HCT116 (cell line): Measurements from ENCODE around the gene SNN. TPM values are rescaled to one million over a fixed set of nuclear protein-coding genes. Genes with fewer than 3 reads are reported as not detected.

Experiments
- ATAC-seq: fragments of 200-7000 bp; cut with Tn5 transposase; 2 replicates; pipeline ENCODE4 v1.9.1; 2020; ENCODE audit warnings: mild to moderate bottlenecking, moderate library complexity
- BruUV-seq: library from RNA; stranded (reverse); fragments of 400-500 nt; replicated peaks from 2 replicates; lab custom pipeline; 2021; lab: Mats Ljungman, UMichigan
- CTCF ChIA-PET: fragments of 300-600 bp; sonication (Branson Sonifier 250); formaldehyde crosslinking; loops from one replicate; lab custom pipeline; 2021; ENCODE audit warnings: antibody characterized with exemption; lab: Charles Lee
- POLR2A ChIA-PET: fragments of 300-600, 350-600 bp; sonication (Branson Sonifier 250); formaldehyde crosslinking; loops from one replicate; lab custom pipeline; 2021; ENCODE audit warnings: antibody characterized with exemption; lab: Charles Lee
- RAD21 ChIA-PET, 2 experiments: fragments of 300-600 bp; sonication (Branson Sonifier 250); formaldehyde crosslinking; loops; one replicate each; lab custom pipeline; 2023; ENCODE audit warnings: low total read pairs in 2 of 2; ENCODE audit not compliant: uncharacterized antibody in 2 of 2, unreplicated experiment in 2 of 2, low non-redundant PET in 1 of 2; lab: Charles Lee
- DNase-seq: peaks from one replicate; pipeline ENCODE4 v3.0.0-alpha.2; 2010; ENCODE audit warnings: low read depth, low spot score
- H2AFZ ChIP-seq: fragments of 200-600 bp; shearing (Covaris generic), sonication (generic); 2 replicates; pipeline ENCODE4 v1.6.1; 2017; ENCODE audit warnings: low read depth, mixed run types, mixed read lengths, antibody characterized with exemption, low read length; ENCODE audit not compliant: poor library complexity, severe bottlenecking
- H3K27ac ChIP-seq: 2 replicates; pipeline ENCODE4 v1.5.1; 2012; ENCODE audit warnings: low read depth, low read length
- H3K27me3 ChIP-seq: fragments of 200-600 bp; sonication (generic); 2 replicates; pipeline ENCODE4 v1.6.1; 2016; ENCODE audit warnings: mixed run types, low read length, mixed read lengths; ENCODE audit not compliant: insufficient read depth
- H3K36me3 ChIP-seq, 2 experiments: fragments of 200-500 bp in 1 of 2; fragments of 200-600 bp in 1 of 2; sonication (Bioruptor generic) in 1 of 2; sonication (generic) in 1 of 2; 2 replicates each; pipeline versions ENCODE4 v1.5.1 to v1.6.1; 2014 to 2016; ENCODE audit warnings: low read length in 2 of 2, inconsistent platforms in 1 of 2, mixed read lengths in 1 of 2, mixed run types in 1 of 2; ENCODE audit not compliant: insufficient read depth in 2 of 2, control insufficient read depth in 1 of 2
- H3K4me1 ChIP-seq, 2 experiments: fragments of 200-600 bp in 1 of 2; sonication (generic) in 1 of 2; 2 replicates each; pipeline versions ENCODE4 v1.5.1 to v1.6.1; 2012 to 2017; ENCODE audit warnings: low read length in 2 of 2, inconsistent platforms in 1 of 2, mild to moderate bottlenecking in 1 of 2, mixed read lengths in 1 of 2, mixed run types in 1 of 2, moderate library complexity in 1 of 2; ENCODE audit not compliant: insufficient read depth in 2 of 2, control insufficient read depth in 1 of 2
- H3K4me2 ChIP-seq: fragments of 200-600 bp; sonication (generic); 2 replicates; pipeline ENCODE4 v1.6.1; 2017; ENCODE audit warnings: mixed run types, low read length, mixed read lengths
- H3K4me3 ChIP-seq, 2 experiments: fragments of 200-600 bp in 1 of 2; sonication (generic) in 1 of 2; replicated peaks in 1 of 2; 2 replicates each; pipeline ENCODE4 v1.5.1; 2011 to 2016; ENCODE audit warnings: low read length in 2 of 2, control low read depth in 1 of 2, low read depth in 1 of 2, mild to moderate bottlenecking in 1 of 2, mixed read lengths in 1 of 2, mixed run types in 1 of 2
- H3K79me2 ChIP-seq: fragments of 200-600 bp; sonication (generic); 2 replicates; pipeline ENCODE4 v1.6.1; 2017; ENCODE audit warnings: mild to moderate bottlenecking, mixed run types, low read length, moderate library complexity, mixed read lengths; ENCODE audit not compliant: insufficient read depth
- H3K9ac ChIP-seq: fragments of 200-600 bp; sonication (generic); 2 replicates; pipeline ENCODE4 v1.6.1; 2016; ENCODE audit warnings: low read length, mixed read lengths
- H3K9me2 ChIP-seq: fragments of 200-600 bp; sonication (generic), shearing (Covaris generic); 2 replicates; pipeline ENCODE4 v1.6.1; 2017; ENCODE audit warnings: mixed run types, mild to moderate bottlenecking, moderate library complexity; ENCODE audit not compliant: insufficient read depth
- H3K9me3 ChIP-seq, 2 experiments: fragments of 200-500 bp in 1 of 2; fragments of 200-600 bp in 1 of 2; sonication (Bioruptor generic) in 1 of 2; sonication (generic) in 1 of 2; 2 replicates each; pipeline ENCODE4 v1.6.1; 2014 to 2017; ENCODE audit warnings: low read length in 2 of 2, mixed read lengths in 2 of 2, inconsistent platforms in 1 of 2, low read depth in 1 of 2, mild to moderate bottlenecking in 1 of 2, mixed run types in 1 of 2, moderate library complexity in 1 of 2; ENCODE audit not compliant: control insufficient read depth in 1 of 2, insufficient read depth in 1 of 2
- H4K20me1 ChIP-seq: fragments of 200-600 bp; sonication (generic), shearing (Covaris generic); 2 replicates; pipeline ENCODE4 v1.6.1; 2017; ENCODE audit warnings: mixed run types, mild to moderate bottlenecking, moderate library complexity; ENCODE audit not compliant: insufficient read depth
- CEBPB ChIP-seq: IDR thresholded peaks from 2 replicates; pipeline ENCODE4 v1.6.1; 2012; ENCODE audit warnings: low read depth
- ELF1 ChIP-seq: IDR thresholded peaks from 2 replicates; pipeline ENCODE4 v1.6.1; 2012; ENCODE audit warnings: low read depth, borderline replicate concordance
- POLR2AphosphoS5 ChIP-seq: IDR thresholded peaks from 2 replicates; pipeline ENCODE4 v1.6.1; 2011; ENCODE audit warnings: mild to moderate bottlenecking, low read depth, low read length, moderate library complexity
- intact Hi-C: fragments of 100-400 bp; cut with micrococcal nuclease; formaldehyde crosslinking; loops from 2 replicates; pipeline ENCODE4 v1.10.0; 2022
- total RNA-seq: library from RNA; stranded (reverse); gene quantifications from one replicate; pipeline ENCODE4 v1.2.1, GENCODE V29; 2021; ENCODE audit not compliant: unreplicated experiment
- TF ChIP-seq, protein P1 (sequence below): IDR thresholded peaks from 2 replicates; pipeline ENCODE4 v1.6.1; 2012
- TF ChIP-seq, protein P2 (sequence below): IDR thresholded peaks from 2 replicates; pipeline ENCODE4 v1.6.1; 2012; ENCODE audit warnings: low read depth

The SNN gene
- total RNA-seq, 1 experiment from 2014 or later: 12.2 TPM

DNA sequence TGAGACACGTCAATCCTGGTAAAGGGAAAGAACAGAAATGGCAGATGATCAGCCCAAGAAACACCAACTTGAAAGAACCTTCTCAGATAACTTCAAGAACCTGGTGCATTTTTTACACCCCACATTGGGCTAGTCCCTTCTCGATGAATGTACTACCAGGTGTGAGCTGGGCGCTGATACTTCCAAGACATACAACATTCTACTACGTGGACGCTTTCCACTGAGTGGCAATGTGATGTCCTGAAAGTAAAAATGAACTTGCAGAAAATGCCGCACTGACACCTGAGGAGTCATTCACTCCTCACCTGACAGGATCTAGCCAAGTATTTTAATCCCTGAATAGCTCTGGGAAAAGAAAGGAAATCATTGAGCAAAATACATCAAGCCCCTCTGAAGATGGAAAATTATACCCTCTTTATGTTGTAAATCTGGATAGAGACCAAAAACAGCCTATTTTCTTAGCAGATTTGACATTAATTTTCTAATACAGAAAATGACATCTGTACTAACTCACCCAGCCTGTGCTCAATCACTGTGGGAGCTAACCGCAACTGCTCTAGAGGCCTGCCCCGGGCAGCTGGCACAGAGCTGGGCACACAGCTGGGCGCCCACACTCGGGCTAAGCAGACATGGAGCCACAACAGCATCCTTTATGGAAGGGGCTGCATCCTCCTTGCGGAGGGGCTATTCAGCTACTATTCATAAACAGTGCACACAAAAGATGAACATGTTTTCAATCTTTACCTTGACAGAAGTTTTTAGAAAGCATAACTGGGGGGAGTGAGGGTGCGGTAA lies 16.2 kb downstream of the SNN start (continued):
- TF ChIP-seq, protein P1, sequence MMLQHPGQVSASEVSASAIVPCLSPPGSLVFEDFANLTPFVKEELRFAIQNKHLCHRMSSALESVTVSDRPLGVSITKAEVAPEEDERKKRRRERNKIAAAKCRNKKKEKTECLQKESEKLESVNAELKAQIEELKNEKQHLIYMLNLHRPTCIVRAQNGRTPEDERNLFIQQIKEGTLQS: no peak
- TF ChIP-seq, protein P2, sequence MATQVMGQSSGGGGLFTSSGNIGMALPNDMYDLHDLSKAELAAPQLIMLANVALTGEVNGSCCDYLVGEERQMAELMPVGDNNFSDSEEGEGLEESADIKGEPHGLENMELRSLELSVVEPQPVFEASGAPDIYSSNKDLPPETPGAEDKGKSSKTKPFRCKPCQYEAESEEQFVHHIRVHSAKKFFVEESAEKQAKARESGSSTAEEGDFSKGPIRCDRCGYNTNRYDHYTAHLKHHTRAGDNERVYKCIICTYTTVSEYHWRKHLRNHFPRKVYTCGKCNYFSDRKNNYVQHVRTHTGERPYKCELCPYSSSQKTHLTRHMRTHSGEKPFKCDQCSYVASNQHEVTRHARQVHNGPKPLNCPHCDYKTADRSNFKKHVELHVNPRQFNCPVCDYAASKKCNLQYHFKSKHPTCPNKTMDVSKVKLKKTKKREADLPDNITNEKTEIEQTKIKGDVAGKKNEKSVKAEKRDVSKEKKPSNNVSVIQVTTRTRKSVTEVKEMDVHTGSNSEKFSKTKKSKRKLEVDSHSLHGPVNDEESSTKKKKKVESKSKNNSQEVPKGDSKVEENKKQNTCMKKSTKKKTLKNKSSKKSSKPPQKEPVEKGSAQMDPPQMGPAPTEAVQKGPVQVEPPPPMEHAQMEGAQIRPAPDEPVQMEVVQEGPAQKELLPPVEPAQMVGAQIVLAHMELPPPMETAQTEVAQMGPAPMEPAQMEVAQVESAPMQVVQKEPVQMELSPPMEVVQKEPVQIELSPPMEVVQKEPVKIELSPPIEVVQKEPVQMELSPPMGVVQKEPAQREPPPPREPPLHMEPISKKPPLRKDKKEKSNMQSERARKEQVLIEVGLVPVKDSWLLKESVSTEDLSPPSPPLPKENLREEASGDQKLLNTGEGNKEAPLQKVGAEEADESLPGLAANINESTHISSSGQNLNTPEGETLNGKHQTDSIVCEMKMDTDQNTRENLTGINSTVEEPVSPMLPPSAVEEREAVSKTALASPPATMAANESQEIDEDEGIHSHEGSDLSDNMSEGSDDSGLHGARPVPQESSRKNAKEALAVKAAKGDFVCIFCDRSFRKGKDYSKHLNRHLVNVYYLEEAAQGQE: no peak
- no peak for TF ChIP-seq ELF1

DNA sequence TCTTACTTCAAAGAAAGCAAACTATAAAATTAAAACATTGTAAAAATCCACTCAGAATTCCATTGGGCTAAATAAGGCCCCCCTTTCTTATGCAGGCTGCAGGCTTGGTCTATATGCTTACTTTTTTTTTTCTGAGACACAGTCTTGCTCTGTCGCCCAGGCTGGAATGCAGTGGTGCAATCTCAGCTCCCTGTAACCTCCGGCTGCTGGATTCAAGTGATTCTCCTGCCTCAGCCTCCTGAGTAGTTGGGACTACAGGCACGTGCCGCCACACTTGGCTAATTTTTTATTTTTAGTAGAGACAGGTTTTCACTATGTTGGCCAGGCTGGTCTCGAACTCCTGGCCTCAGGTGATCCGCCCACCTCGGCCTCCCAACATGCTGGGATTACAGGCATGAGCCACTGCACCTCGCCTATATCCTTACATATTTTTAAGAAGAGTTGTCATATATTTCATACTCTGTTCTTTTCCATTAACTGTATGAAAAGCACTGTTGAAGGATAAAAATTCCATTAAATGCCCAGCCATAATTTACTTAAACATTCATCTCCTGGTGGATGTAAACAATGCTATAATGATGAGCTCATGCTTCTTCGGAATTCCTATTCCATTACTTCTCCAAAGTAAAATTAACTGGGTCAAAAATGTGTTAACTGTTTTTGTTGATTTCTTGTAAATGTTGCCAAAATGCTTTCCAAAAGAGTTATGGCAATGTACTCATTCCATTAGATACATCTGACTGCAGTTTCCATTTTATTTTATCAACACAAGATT lies 17.8 kb downstream of the SNN start:
- H3K4me2 ChIP-seq: no peak overlapping the region
- no peaks in the 10 kb centered on the region for H3K9me2 ChIP-seq
- H3K9ac ChIP-seq: no peak overlapping the region
- no peaks in the 10 kb centered on the region for H4K20me1 ChIP-seq
- DNase-seq (no peak), ATAC-seq (no peak)
- H3K4me3 ChIP-seq: no peak overlapping the region
- intact Hi-C loops: no loop called here
- H3K4me1 ChIP-seq: no peaks in the 10 kb centered on the region
- no peak overlapping the region for H2AFZ ChIP-seq
- H3K9me3 ChIP-seq: no peaks in the 10 kb centered on the region
- no peak for TF ChIP-seq ELF1
- no peak for TF ChIP-seq CEBPB
- no peak for TF ChIP-seq POLR2AphosphoS5
- no TSS peak for BruUV-seq
- no peaks in the 10 kb centered on the region for H3K27me3 ChIP-seq
- peaks cover 24 to 26% of the 10 kb centered on the region in 2 experiments for H3K36me3 ChIP-seq
- ChIA-PET POLR2A (no interaction called here), CTCF (no interaction called here), RAD21 (no interaction called here)
- H3K27ac ChIP-seq: no peak overlapping the region
- H3K79me2 ChIP-seq: 0 out of 2 replicates have a peak, but pooled peaks cover 3% of the 10 kb centered on the region
